Lower leg skin (tissue), 3 donors: ENCODE measurements around the gene AAMP.

Source experiments
- CTCF ChIP-seq, 3 donors: fragments of 450-650 bp; IDR thresholded peaks; one replicate each; pipeline ENCODE4 v1.5.1; 2016; ENCODE audit warnings: antibody characterized with exemption in 3 of 3, mild to moderate bottlenecking in 3 of 3, moderate library complexity in 2 of 3
- POLR2A ChIP-seq, 2 donors: fragments of 450-650 bp; IDR thresholded peaks; one replicate each; pipeline ENCODE4 v1.6.1; 2016 to 2017; ENCODE audit warnings: antibody characterized with exemption in 2 of 2, mild to moderate bottlenecking in 1 of 2, moderate library complexity in 1 of 2

- TF ChIP-seq CTCF (IDR thresholded peaks at IDR 0.05): no peak
- no peak for TF ChIP-seq POLR2A (IDR thresholded peaks at IDR 0.05)
These were observed 11.5 kb upstream of the AAMP start for GRCh38 chr2:218281449-218281848.
